Stromal cell of bone marrow (primary cell): ENCODE measurements around the gene VSIR.
A peak's percentile ranks its signal among the peaks of the same experiment; 100 is the strongest.

Experiments
- DNase-seq: peaks from one replicate; pipeline ENCODE4 v3.0.0-alpha.2; 2012; ENCODE audit warnings: low read depth

VSIR gene

DNA sequence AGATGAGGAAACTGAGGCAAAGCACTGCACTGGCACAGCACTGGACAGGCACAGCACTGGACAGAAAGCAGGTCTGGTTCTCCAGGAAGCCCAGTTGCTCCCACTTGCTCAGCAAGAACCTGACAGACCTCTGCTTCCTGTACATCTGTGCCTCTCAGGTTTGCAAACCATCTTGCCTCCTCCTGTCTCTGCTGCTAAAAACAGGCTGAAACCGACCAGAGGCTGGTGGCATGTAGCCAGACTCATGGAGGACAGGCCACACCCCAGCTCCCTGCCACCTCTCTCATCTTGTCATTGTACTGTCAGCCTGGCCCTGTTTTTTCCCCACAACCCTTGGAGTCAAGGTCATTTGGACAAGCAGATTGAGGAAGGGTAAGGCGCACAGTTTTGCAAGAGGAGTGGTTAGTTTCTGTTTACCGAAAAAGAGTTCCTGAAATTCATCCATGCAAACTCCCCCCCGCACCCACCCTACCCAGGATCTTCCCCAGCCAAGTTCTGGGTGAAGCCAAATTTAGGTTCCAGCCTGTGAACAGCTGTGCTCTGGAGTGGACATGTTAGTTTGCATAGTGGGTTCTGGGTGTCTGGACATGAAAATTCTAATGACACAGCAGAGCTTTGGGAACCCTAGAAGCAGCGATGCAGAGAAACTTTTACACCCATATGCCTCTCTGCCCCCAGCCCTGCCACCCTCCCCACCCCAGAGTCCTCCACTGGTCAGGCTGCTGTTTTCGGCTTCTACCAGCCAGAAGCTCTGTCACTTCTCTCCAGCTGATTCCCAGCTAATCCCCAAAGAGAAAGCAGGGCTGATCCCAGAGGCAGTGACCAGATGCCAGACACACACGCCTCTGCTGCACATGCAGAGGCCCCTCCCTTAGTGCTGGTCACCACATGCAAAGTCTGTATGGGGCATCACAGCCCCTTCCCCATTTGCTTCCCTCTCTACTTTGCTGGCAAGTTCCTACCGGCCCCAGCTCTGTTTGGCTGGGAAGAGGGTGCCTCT is 45.3 kb downstream of the VSIR start:
- DNase-seq: no peak

- DNase-seq: no peak
Measured at GRCh38 chr10:71727105-71727737, 46.1 kb downstream of the VSIR start.

DNA sequence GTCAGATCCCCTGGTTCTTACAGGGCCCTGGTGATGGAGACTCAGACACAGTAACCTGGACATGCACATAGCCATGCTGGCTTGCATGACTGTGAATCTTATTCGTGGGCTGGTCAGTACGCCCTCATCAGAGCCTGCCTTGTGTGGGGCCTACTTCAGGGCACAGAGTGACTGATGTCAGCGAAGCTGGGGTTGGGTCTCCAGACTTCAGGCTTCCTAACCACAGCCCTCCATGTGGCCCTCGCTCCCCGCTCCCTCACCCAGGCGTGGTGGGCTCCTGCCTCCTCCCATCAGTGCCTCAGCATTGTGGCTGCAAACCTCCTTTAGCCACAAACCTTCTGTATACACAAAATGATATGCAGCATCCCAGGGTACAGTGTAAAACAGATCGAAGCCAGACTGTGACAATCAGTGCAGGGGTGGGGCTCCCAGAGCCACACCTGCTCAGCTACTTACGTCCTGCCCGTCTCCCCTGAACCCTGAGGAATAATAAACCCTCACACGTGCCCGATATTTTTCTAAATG is 46.7 kb downstream of the VSIR start:
- no peak for DNase-seq

- no peak for DNase-seq
Measured at GRCh38 chr10:71725998-71726579, 47.2 kb downstream of the VSIR start.

- no peak for DNase-seq
Measured at GRCh38 chr10:71725249-71725648, 48.1 kb downstream of the VSIR start.

GRCh38 chr10:71724539-71724938 is 48.8 kb downstream of the VSIR start:
- DNase-seq: no peak

GRCh38 chr10:71723311-71723710 is 50.0 kb downstream of the VSIR start:
- DNase-seq: no peak

DNA sequence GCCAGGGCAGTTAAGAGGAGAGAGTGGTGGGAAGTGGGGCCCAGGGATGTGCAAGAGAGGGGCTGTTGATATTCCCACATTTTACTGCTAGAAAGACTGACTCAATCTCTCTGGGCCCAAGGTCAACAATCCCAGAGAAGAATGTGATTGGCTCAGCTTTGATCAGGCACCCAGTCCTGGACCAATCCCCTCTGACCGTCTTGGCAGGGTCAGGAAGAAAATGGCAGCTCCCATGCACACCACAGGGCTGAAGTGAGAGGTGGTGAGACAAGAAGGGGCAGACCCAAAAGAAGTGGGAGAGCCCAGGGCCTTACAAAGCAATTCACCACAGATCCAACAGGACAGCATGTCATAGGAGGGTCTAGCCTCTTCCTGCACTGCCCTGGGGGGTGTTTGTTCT is 50.5 kb downstream of the VSIR start:
- no peak for DNase-seq

- no peak for DNase-seq
Measured at GRCh38 chr10:71721313-71721712, 52.0 kb downstream of the VSIR start.

GRCh38 chr10:71720288-71720687 is 53.0 kb downstream of the VSIR start:
- DNase-seq: no peak

DNA sequence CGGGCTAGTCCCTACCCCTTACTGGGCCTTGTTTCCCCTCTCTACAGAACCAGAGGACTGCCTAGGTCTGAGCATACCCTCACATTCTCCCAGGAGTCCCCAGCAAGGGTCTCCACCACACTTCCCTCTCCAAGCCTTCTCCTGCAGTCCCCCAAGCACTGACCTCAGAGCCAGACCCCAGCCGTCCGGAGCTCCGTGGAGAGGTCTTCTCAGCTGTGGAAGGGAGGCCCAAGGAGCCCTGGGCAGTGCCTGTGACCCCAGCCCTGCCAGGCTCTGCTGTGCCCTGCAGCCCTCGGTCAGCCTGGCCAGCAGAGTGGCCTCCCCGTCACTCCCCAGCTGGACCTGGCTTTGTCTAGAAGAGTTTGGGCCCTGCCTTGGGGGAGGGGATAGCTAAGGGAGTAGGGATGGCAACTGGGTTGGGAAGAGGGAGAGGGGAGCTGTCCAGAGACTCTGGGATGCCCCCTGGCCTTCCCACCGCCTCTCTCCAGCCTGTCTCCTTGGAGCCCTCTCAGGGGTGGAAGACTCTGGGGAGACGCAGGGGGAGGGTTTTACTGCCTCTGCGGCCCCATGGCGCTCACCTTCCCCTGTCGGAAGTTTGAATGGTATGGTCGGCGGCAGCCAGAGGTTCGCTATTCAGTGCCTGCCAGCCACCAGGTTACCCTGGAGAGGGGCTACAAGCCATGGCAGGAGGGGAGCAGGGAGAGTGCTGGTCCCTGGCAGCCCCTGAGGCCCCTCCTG is 53.7 kb downstream of the VSIR start, which contains the start of gene C10orf105:
Gene C10orf105 (minus strand): TSS at position 315 of the 738 bp plus-strand sequence. CDS start 3,441 bp downstream, outside the sequence.
- no peak for DNase-seq

- peak; percentile 33 for DNase-seq
Measured at GRCh38 chr10:71719042-71719441, 54.3 kb downstream of the VSIR start.

DNA sequence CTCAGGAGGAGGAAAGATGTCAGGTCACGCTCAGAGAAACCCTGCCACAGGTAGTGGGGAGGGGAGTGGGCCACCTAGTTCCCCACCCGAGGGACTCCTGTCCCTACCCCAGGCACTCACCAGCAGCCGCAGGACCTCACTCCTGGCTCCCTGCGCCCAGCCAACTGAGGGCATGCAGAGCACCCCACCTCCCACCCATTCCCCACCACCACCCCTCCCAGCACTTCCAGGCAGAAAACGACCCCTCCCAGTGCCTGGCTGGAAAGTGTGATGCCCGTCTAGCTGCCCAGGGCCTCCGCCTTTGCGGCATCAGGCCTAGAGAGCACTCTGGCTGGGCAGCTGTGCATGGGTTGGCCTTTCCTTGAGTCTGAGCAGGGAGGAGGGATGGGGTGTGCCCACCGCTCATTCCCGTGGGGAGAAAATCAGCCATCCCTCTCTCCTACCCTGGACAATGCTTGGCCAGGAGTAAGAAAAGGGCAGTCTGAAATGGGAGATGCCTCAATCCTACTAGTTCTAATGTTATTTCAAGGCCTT is 55.1 kb downstream of the VSIR start:
- no peak for DNase-seq

- no peak for DNase-seq
Measured at GRCh38 chr10:71717551-71717951, 55.8 kb downstream of the VSIR start.

DNA sequence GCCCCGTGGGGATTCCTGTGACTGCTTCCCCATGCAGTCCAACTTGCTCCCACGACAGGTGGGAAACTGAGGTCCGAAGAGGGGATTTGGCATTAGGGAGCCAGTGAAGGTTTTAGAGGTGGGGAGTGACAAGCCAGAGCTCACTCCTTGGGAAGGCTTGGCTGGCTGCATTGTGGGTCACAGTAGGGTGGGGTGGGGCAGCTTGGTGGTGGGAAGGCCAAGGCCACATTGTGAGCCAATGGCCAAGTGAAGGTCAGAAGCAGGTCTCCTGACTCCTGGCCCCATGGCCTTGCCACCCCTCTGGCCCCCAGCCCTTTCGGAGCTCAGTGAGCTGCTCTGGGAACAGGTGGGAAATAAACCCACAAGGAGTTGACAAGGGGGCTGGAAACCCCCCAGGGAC is 56.3 kb downstream of the VSIR start:
- no peak for DNase-seq

GRCh38 chr10:71716426-71716825 is 56.9 kb downstream of the VSIR start:
- no peak for DNase-seq

GRCh38 chr10:71715860-71716259 is 57.5 kb downstream of the VSIR start:
- no peak for DNase-seq

DNA sequence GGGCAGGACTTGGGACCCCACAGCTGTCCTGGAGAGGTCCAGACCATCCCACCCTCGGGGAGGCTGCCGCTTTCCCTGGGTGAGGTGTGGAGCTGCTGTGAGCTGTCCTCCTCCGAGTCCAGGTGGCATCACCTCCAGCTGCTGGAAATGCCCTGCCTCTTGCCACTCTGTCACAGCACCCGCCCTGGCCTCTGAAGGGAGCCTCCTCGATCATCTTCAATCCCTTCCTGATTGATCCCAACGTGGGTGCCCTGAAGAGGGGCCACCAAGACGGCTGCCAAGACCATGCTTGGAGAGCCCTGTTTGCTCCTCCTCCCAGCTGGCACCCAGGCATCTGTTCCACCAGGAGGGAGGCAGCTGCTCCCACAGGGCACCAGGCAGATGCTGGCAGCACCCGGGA is 58.3 kb downstream of the VSIR start:
- DNase-seq: no peak

DNA sequence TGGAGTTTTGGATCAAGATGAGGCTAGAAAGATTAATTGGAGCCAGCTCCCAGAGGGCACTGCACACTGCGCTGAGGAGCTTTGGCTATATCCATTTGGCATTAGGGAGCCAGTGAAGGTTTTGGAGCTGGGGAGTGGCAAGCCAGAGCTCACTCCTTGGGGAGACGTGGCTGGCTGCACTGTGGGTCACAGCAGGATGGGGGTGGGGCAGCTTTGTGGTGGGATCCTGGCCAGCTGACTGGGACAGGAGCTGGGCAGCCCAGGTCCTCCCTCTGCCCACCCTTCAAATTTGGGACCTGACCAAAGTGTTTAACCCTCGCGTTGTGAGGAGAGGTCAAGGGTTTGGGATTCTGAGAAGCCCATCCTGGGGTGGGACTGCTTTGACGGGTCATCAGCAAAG is 58.7 kb downstream of the VSIR start:
- DNase-seq: no peak

DNA sequence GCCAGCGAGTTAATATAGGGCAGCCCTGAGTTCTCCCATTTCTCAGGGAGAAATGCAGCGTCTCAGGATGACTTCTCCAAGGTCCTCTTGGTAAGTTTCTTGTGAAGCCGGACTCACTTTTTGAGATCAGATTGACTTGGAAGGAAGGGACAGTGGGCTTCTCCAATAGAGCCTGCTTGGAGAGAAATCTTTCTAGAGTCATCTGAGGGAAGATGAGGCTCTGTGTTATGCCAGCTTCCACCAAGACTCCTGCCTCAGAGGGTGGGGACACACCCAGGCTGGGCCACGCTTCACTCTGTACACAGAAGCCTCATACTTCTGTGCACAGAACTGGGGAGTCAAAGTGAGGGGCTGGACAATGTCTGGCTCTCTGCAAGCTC is 59.3 kb downstream of the VSIR start:
- no peak for DNase-seq

DNA sequence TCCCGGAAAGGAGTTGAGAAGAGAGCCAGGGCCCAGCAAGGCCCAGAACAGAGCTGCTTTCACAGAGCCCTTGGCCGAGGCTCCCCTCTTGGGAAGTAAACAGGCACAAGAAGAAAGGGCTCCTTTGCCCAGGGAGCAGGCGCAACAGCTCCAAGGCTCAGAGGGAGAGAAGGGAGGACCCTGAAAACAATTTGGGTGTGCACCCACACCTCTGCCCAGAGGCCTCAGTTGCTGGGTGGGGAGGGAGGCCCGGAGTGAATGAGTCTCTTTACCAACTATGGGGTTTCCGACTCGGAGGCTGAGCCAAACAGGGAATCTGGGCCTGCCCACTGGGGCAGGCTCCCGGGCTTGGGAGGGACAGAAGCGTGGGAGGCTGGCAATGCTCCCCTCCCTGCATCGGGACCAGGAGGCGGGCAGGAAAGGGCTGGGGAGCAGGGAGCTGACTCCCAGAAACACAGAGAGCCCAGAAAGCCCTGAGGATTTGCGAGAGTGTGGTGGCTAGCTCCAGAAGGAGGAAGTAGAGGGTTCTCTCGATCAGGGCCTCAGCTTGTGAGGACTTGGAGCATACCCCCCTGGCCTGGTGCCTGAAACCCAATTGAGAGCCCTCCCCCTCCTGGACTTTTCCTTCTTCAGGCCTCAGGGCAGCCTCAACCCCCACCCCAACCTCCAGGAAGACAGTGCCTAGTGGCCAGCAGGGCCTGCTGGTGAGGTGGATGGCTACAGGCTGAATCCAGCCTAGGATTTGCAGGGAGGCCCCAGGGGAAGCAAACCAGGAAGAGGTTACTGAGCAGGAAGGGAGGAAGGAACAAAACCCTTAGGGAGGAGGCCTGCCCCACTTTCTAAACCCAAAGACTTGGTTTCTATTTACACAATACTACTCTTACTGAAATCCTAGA is 59.9 kb downstream of the VSIR start:
- peak; percentile 93 for DNase-seq
